SIG-M5 treated with dmso at 0.1 percent for 504 hours (cell line): ENCODE measurements around the gene CFAP251.

Experiments used
- DNase-seq: peaks from one replicate; lab custom pipeline; 2025; ENCODE audit not compliant: unreplicated experiment; lab: John Stamatoyannopoulos, UW

The CFAP251 gene

DNA sequence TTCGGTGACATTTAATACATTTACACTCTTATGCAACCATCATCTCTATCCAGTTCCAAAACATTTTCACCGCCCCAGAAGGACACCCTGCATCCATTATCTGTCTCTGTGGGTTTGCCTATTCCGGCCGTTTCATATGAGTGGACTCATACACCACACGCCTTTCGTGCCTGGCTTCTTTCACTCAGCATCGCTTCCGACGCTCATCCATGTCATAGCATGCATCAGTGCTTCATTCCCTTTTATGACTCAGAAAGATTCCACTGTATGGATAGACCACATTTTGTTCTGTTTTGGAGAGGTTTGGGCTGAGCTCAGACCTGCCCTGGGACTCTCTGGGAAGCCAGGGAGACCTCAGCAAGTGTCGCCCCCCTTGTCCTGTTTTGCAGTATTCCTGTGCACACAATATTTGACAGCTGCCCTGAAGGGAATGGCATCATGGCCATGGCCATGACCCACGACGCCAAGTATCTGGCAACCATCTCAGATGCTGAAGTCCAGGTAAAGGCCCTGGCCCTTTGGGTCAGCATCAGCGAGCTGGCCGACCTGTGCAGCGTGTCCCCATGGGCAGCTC is 23.8 kb downstream of the CFAP251 start:
- DNase-seq, result no peak

DNA sequence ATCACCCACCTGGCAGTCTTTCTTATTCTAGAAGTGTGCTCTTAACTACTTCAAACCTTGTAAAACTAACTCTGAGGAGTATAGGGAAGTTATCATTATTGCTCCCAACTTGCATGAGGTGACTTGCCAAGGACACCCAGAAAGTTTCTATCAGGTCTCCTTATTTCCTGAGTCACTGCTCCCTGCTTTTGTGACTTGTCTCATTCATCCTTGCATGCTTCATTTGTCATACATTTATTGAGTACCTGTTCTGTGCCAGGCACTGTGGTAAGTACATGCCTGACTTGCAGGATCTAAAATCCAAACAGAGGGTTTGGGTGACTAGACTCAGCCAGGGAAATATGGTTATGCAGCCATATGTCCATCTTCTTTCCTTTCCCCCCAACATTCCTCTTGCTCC is 25.5 kb downstream of the CFAP251 start:
- no peak for DNase-seq

DNA sequence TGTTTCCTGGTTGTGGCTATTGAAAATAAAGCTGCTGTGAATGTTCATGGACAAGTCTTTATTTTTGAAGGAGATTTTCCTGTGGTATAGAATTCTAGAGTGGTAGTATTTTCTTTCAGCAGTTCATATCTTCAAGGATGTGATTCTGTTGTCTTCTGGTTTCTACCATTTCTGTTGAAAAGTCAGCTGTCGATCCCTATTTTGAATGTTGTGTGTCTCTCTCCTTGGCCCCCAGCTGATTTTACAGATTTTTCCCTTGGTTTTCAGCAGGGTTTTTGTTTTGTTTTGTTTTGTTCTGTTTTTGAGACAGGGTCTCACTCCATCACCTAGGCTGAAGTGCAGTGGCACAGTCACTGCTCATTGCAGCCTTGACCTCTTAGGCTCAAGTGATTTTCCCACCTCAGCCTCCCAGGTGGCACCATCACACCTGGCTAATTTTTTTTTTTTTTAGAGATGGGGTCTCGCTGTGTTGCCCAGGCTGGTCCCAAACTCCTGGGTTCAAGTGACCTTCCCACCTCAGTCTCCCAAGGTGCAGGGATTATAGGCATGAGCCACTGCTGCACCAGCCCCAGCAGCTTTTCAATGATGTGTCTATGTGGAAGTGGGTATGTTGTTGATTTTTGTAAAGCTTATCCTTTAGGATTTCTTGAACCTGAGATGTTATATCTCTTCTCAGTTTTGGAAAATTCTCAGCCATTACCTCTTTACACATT is 28.1 kb downstream of the CFAP251 start:
- no peak for DNase-seq

DNA sequence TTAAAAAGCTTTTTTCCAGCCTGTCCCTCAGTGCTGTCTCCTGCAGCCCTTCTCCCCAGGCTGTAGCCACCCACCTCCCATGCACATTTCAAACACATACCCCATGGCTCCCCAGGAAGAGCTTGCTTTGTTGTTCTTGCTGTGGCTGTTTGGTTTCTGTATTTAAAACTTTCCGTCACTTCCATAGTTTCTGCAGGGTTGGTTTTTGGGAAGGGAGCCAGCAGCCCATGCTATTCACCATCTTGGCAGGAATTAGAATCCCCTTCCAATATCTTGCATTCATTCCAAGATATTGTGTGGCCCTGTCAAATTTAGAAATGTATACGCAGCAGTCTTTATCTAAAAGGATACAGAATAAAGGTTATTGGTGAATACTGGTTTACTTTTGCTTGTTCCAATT is 29.6 kb downstream of the CFAP251 start:
- no peak for DNase-seq

DNA sequence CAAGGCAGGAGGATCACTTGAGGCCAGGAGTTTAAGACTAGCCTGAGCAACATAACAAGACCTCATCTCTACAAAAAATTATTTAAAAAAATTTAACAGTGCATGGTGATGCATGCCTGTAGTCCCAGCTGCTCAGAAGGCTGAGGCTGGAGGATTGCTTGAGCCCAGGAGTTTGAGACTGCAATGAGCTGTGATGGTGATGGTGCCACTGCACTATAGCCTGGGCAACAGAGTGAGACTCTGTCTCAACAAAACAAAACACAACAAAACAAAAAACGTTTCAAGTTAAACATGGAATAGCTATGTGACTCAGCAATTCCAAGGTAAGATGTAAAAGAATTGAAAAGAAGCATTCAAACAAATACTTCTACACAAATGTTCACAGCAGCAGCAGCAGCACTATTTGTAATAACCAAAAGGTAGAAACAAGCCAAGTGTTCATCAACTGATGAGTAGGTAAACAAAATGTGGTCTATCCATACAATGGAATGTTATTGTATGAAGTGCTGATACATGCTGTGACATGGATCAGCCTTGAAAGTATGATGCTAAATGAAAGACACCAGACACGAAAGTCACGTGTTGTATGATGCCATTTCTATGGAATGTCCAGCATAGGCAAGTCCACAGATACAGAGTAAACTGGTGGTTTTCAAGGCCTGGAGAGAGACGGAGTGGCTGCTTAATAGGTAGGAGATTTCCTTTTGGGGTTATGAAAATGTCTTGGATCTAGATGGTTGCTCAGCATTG is 31.4 kb downstream of the CFAP251 start:
- DNase-seq, result no peak

DNA sequence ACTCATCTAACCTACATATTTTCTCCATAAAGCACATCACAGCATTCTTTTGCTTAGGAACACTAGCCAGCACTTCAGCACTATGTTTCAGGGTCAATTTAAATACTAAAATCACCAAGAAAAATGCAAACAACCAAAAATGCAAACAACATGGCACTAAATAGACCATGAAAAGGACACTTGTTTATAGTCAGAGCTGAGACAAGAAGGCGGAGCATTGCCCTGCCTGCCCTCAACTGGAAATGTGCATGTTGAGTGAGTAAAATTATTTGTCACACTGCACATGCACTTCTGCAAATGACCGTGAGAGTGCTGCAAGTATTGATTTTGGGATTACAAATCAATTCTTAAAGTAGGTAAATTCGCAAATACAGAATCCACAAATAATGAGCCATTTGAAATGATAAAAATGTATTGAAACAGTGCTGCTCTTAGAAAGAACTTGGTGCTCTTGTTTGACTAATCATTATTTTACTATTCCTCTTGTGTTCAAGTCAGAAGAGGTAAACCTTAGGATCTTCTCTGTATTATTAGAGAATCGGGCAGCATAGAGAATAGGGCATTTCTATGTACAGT is 34.8 kb downstream of the CFAP251 start:
- no peak for DNase-seq

DNA sequence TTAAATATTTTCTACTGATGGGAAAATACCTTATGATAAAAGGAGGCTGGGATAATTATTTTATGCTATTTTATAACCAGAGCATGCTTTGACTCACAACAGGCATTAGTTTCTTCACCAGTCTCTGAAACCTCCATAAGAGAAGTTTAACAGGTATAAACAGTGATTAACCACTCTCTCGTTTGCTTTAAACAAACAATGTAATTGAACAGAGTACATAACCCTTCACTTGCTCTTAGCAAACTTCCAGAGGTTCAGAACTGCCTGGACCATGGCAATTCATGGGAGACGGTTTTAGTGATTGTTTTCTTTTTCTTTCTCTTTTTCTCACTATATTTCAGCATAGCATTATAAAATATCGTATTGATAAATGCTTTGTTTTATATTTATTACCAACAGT is 35.3 kb downstream of the CFAP251 start:
- DNase-seq, result no peak

DNA sequence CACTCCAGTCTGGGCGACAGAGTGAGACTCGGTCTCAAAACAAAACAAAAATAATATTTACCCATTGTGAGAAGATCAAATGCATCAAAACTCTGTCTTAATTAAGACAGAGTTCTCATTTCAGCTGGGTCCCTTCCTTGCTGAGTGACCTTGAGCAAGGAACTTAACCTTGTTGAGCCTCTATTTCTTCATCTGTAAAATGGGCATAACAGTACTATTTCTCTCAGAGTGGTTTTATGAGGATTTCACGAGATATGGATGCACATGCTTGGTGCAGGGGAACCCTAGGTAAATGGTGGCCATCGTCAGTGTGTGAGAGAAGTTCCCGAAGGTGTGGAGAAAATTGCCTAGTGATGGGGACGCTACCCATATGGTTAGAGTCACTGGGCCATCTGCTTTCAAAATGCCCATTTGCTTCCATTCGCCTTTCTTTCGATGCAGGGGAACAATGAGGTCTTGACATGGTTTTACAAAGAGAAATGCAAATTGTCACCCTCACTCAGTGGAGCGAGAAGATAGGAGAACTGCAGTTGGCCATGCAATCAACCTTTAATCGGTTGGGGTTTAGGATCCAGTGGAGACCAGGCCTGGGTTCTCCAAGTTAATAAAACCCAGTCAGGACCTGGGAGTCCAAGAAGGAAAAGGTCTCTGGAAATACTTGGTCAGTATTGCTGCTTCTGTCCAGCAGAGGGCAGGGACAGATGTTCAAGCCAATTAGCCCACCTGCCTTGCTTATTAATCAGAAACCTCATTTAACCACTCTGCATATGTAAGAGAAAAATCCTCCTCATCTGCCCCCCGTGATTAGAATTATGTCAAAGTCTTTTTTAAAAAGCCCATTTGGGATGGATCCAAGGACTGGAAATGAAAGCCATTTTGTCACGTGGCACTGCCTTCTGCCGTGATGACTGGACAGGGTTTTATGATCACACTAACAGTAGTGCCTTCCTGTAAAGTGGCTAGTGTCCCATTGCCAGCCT is 37.2 kb downstream of the CFAP251 start:
- no peak for DNase-seq

DNA sequence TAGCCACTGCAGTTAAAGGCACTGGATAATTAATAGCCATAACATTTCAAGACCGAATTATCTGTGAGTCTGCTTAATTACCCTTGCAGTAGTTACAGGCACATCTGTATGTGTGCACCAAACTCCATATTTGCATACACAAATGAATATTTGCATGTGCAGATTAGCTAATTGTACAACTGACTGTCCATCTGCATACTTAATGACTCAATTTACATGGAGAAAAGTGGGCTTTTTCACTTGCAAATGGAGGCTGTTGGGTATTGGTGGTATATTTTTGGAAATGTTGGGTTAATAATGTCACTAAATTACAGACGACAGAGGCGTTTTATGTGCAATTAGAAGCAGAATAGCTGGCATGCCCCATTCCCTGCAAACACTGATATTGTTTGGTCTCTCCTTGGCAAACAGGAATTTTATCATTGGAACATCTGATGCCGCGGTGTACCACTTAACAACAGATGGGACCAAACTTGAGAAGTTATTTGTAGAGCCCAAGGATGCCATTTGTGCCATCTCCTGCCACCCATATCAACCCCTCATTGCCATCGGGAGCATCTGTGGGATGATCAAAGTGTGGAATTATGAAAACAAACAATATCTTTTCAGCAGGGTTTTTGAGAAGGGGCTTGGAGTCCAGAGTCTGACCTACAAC is 39.6 kb downstream of the CFAP251 start:
- no peak for DNase-seq

DNA sequence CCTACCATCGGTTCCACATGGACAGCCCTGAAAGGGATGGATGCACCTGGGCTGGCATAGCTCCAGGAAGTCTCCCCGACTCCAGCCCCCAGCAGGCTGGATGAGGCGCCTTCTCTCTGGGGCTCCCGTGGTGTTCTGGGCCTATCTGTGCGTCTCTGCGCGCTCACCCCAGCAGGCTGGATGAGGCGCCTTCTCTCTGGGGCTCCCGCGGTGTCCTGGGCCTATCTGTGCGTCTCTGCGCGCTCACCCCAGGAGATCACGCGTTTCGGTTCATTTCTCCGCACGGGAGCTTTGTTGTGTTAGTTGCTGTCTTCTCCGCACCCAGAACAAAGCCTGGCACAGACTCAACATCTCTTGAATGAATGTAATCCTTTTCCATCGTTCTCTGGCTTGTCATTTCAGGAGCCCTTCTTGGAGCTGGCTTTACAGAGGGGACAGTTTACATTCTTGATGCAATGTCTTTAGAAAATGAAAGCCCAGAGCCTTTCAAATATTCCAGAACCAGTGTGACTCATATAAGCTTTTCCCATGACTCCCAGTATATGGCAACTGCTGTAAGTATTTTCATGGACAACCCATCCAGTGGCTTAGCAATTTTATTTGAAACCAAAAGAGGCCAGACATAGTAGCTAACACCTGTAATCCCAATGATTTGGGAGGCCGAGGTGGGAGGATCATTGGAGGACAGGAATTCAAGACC is 40.3 kb downstream of the CFAP251 start:
- no peak for DNase-seq

DNA sequence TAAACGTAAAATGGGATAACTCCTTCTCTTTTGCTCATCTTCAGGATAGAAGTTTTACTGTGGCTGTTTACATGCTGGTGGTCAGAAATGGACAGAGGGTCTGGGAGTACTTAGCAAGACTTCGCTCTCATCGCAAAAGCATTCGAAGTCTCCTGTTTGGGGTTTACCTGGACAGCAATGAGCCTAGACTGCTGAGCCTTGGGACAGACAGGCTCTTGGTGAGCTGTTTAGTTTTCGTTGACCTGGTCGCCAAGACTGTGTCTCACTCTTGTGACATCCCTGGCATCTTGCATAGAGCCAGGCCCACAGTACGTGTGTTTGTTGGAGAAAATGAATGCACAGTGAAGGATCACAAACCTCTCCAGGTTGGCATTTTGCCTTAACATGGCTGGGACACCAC is 42.1 kb downstream of the CFAP251 start:
- DNase-seq, result no peak

DNA sequence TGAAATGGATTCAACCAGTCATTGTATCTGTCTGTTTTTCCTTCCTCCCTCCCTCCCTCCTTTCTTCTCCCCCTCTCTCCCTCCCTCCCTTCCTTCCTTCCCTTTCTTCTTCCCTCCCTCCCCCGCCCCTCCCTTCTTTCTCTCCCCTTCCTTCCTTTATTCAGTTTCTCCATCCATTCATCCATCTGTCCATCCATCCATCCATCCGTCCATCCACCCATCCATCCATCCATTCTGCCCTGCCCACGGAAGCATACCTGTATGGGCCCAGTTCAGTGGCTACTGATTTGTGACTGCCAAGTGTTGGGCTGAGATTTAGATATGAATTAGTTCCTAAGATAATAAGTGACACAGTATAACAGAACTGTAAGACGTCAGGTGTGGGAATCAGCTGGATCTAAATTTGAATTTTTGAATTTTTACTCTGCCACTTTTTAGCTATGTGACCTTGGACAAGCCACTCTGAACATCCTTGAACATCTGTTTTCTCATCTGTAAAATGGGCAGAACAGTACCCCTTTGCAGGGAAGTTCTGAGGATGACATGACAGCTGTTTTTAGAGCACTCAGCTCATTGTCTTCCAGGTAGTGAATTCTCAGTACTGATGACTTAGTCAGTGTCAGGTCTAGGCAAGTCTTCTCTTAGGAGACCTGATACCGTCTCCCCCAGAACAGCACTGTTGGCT is 42.9 kb downstream of the CFAP251 start:
- DNase-seq, result no peak

DNA sequence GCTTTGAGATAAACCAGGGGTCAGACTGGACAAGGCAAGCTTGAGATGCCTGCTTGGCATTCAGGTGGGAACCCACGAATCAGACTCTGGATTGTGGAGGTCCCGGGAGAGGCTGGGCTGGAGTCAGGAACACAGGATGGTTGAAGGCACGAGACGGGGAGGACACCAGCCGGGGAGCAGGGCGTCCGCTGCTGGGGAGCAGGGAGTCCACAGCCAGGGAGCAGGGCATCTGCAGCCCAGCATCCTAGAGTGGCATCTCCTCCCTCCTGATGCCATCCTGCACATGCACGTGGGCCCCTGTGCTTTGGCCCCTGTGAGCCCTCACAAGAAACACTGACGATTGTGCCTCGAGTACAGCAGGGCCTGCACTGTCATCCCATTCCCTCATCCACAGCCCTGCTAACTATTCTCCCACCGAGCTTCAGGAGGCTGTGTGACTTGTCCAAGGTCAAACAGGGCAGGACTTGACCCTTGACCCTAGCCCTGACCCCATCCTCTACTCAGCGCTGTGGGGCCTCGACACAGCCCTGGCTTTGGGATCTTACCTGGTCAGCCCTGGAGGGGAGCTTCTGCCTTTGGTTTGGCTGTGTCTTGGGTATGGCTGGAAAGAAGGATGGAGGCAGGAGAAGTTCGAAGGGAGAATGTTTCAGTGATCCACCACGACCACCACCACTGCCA is 45.1 kb downstream of the CFAP251 start:
- no peak for DNase-seq

DNA sequence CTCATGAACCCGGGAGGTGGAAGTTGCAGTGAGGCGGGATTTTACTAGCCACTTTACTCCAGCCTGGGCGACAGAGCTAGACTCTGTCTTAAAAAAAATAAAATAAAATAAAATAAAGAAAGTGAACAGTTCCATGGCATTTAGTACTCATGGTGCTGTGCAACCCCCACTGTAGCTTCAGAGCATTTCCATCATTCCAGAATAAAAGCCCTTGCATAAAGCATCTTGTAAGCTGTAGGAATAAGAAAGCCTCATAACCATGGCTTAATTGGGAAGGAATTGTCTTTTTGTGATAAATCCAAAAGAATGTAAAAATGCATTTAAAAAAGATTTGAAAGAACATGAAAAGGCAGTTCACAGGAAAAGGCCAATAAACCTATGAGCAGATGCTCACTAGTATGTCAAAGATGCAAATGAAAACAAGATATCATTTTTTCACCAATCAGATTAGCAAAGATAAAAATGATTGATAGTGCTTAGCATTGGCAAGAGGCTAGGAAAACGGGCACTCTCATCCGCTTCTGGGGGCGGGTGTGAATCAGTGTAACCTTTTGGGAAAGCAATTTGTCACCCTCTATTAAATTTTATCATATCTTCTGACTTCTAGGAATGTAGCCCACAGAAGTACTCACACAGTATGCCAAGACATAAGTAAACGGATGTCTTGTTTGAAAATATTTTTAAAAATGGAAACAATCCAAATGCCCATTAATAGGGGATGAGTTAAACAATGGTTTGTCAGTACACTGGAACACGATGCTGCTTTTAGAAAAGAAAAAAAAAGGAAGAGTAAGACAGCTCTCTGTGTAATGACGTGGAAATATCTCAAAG is 46.6 kb downstream of the CFAP251 start:
- DNase-seq, result no peak

DNA sequence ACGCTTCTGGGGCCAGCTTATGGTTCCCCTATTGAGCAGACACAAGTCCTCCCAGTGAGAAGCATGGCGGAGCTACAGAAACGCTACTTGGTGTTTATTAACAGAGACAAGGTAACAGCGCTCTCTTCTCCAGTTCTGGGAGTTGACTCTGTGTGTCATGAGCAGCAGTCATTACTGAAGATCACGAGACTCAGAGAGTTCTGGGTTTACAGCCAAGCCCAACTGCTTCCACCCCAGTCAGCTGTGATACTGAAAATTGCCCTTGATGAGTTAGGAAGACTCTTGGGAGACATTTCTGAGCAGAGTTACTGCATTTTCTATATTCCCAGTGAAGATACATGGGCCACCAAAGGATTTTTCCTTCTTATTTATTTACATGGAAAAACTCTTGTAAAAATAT is 48.6 kb downstream of the CFAP251 start:
- DNase-seq, result no peak

DNA sequence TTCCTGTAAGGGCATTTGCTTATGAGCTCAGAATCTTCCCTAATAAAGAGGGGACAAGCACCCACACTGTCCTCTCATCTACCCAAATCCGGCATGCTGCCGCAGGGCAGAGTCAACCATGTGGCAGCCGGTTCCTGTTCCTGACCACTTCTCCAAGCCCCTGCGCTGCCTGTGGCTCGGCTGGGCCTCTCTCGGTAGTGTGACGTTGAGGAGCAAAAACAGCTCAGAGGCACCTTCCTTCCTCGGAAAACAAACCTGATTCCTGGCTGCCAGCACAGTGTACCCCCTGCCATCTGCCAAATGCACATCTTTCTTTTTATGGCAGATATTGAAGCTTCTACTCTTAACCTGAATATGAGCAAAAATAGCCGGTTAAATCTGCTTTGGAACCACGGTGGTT is 50.5 kb downstream of the CFAP251 start:
- DNase-seq, result no peak

DNA sequence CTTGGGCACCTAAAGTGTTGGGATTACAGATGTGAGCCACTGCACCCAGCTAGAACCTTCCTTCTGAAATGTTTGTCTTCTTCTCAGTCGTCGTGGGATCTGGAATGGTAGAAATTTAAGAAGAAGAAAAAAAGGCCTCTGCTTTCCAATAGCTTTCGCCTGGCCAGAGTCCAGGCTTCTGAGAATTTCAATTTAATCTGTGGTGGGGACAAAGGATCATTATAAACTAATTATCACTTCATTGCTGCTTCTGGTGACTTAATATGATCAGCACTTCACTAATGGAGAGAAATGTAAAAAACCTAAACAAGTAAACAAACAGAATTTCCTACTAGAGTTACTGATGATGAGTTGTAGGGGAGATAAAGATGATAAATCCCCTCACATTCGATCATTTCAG is 51.3 kb downstream of the CFAP251 start:
- DNase-seq, result no peak
